Measurements from ENCODE around the gene HRC. TPM values are rescaled to one million over a fixed set of nuclear protein-coding genes. Genes with fewer than 3 reads are reported as not detected.

HRC gene
- not detected in 2 replicates for total RNA-seq

GRCh38 chr19:49155005-49155819 lies at the start of gene HRC:
Gene HRC, minus strand, starts transcription at chr19:49155396. Its CDS starts 159 bp downstream, at chr19:49155237.

GRCh38 chr19:49157445-49158224 lies 2.4 kb upstream of the HRC start, which contains the start of gene TRPM4:
Gene TRPM4, plus strand, starts transcription at chr19:49157792. Its CDS starts 75 bp downstream, at chr19:49157867.

GRCh38 chr19:49119411-49120324 lies 35.5 kb downstream of the HRC start, which contains the start of gene PPFIA3:
Gene PPFIA3, plus strand, starts transcription at chr19:49119544. Its CDS starts 8,330 bp downstream, at chr19:49127874.

GRCh38 chr19:49118565-49119410 lies 36.4 kb downstream of the HRC start, which contains the start of gene C19orf73:
Gene C19orf73, minus strand, starts transcription at chr19:49119143. Its CDS starts 121 bp downstream, at chr19:49119022.

GRCh38 chr19:49113762-49114629 lies 41.2 kb downstream of the HRC start, which contains the start of gene LIN7B:
Gene LIN7B, plus strand, starts transcription at chr19:49114370. Its CDS starts 35 bp downstream, at chr19:49114405.

Other genes starting within 250 kb of the HRC start
- gene DHDH, start 221.7 kb downstream of the HRC start, total RNA-seq = 0.18 TPM in 1 of 2 replicates, not detected in the other
- gene BAX, start 200.5 kb downstream of the HRC start, total RNA-seq = 143 and 157 TPM in 2 replicates
- 714 and 907 TPM in 2 replicates for gene FTL, start 190.1 kb downstream of the HRC start, total RNA-seq
- 27.3 and 31.8 TPM in 2 replicates for gene GYS1, start 162.1 kb downstream of the HRC start, total RNA-seq
- gene RUVBL2, start 161.5 kb downstream of the HRC start, total RNA-seq = 261 and 328 TPM in 2 replicates
- 0.19 TPM in 1 of 2 replicates, not detected in the other for gene LHB, start 138.3 kb downstream of the HRC start, total RNA-seq
- gene CGB3, start 131.1 kb downstream of the HRC start, total RNA-seq = not detected in 2 replicates
- 0.19 TPM in 1 of 2 replicates, not detected in the other for gene CGB2, start 123.5 kb downstream of the HRC start, total RNA-seq
- not detected in 2 replicates for gene CGB1, start 118.5 kb downstream of the HRC start, total RNA-seq
- gene CGB5, start 111.5 kb downstream of the HRC start, total RNA-seq = not detected in 2 replicates
- gene CGB8, start 106.3 kb downstream of the HRC start, total RNA-seq = not detected in 2 replicates
- gene CGB7, start 97.6 kb downstream of the HRC start, total RNA-seq = 0.09 TPM in 2 replicates
- gene NTF4, start 90.6 kb downstream of the HRC start, total RNA-seq = not detected in 2 replicates
- gene KCNA7, start 82.7 kb downstream of the HRC start, total RNA-seq = not detected in 2 replicates
- 181 and 227 TPM in 2 replicates for gene SNRNP70, start 69.9 kb downstream of the HRC start, total RNA-seq
- gene LIN7B, start 41.0 kb downstream of the HRC start, total RNA-seq = 2.1 and 4.7 TPM in 2 replicates
- 0.28 and 0.63 TPM in 2 replicates for gene C19orf73, start 36.3 kb downstream of the HRC start, total RNA-seq
- gene PPFIA3, start 35.9 kb downstream of the HRC start, total RNA-seq = 3.2 and 4.2 TPM in 2 replicates
- 15.0 and 17.3 TPM in 2 replicates for gene TRPM4, start 2.4 kb upstream of the HRC start, total RNA-seq
- gene SLC6A16, start 169.8 kb upstream of the HRC start, total RNA-seq = 0.09 and 0.54 TPM in 2 replicates
- not detected in 2 replicates for gene CD37, start 180.0 kb upstream of the HRC start, total RNA-seq
- gene TEAD2, start 207.0 kb upstream of the HRC start, total RNA-seq = 34.4 and 53.1 TPM in 2 replicates
- not detected in 2 replicates for gene DKKL1, start 208.5 kb upstream of the HRC start, total RNA-seq
- gene KASH5, start 232.9 kb upstream of the HRC start, total RNA-seq = not detected in 2 replicates